HepG2 (cell line): Measurements from ENCODE around the gene TOM1L2.

ENCODE experiments used
- HOXA3 ChIP-seq: sonication (generic); formaldehyde crosslinking; IDR thresholded peaks from 2 replicates; pipeline ENCODE4 v1.5.0; 2020; ENCODE audit warnings: missing genetic modification reagents
- ZKSCAN1 ChIP-seq: fragments of 150-350 bp; IDR thresholded peaks from 2 replicates; pipeline ENCODE4 v1.6.1; 2014; ENCODE audit warnings: low read length
- ZNF768 ChIP-seq: sonication (generic); formaldehyde crosslinking; IDR thresholded peaks from 2 replicates; pipeline ENCODE4 v1.4.0; 2020; ENCODE audit warnings: missing genetic modification reagents

GRCh38 chr17:18009609-18010420 lies 37.6 kb upstream of the TOM1L2 start:
- TF ChIP-seq HOXA3 (no peak), ZKSCAN1 (no peak), ZNF768 (no peak)
